ENCODE data around the gene JAK2.

- TF ChIP-seq, protein P1, sequence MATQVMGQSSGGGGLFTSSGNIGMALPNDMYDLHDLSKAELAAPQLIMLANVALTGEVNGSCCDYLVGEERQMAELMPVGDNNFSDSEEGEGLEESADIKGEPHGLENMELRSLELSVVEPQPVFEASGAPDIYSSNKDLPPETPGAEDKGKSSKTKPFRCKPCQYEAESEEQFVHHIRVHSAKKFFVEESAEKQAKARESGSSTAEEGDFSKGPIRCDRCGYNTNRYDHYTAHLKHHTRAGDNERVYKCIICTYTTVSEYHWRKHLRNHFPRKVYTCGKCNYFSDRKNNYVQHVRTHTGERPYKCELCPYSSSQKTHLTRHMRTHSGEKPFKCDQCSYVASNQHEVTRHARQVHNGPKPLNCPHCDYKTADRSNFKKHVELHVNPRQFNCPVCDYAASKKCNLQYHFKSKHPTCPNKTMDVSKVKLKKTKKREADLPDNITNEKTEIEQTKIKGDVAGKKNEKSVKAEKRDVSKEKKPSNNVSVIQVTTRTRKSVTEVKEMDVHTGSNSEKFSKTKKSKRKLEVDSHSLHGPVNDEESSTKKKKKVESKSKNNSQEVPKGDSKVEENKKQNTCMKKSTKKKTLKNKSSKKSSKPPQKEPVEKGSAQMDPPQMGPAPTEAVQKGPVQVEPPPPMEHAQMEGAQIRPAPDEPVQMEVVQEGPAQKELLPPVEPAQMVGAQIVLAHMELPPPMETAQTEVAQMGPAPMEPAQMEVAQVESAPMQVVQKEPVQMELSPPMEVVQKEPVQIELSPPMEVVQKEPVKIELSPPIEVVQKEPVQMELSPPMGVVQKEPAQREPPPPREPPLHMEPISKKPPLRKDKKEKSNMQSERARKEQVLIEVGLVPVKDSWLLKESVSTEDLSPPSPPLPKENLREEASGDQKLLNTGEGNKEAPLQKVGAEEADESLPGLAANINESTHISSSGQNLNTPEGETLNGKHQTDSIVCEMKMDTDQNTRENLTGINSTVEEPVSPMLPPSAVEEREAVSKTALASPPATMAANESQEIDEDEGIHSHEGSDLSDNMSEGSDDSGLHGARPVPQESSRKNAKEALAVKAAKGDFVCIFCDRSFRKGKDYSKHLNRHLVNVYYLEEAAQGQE (tag by site-specific recombination; IDR thresholded peaks at IDR 0.05): no peak
- no peak for TF ChIP-seq CTCF (tag by site-specific recombination; IDR thresholded peaks at IDR 0.05)
- no peak for TF ChIP-seq ZNF571 (tag by site-specific recombination; IDR thresholded peaks at IDR 0.05)
- TF ChIP-seq, protein P2, sequence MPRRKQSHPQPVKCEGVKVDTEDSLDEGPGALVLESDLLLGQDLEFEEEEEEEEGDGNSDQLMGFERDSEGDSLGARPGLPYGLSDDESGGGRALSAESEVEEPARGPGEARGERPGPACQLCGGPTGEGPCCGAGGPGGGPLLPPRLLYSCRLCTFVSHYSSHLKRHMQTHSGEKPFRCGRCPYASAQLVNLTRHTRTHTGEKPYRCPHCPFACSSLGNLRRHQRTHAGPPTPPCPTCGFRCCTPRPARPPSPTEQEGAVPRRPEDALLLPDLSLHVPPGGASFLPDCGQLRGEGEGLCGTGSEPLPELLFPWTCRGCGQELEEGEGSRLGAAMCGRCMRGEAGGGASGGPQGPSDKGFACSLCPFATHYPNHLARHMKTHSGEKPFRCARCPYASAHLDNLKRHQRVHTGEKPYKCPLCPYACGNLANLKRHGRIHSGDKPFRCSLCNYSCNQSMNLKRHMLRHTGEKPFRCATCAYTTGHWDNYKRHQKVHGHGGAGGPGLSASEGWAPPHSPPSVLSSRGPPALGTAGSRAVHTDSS (tag by site-specific recombination; IDR thresholded peaks at IDR 0.05): no peak
- TF ChIP-seq ZNF274 (IDR thresholded peaks at IDR 0.05; ENCODE audit: low read length): no peak
- TF ChIP-seq ZNF274 (tag by site-specific recombination; IDR thresholded peaks at IDR 0.05; ENCODE audit: borderline replicate concordance): no peak
- TF ChIP-seq ZNF558 (tag by site-specific recombination; IDR thresholded peaks at IDR 0.05): no peak
- TF ChIP-seq ZNF398 (tag by site-specific recombination; IDR thresholded peaks at IDR 0.05): no peak
- no peak for TF ChIP-seq ZNF654 (tag by site-specific recombination; IDR thresholded peaks at IDR 0.05; ENCODE audit: low read depth)
- TF ChIP-seq ZNF366 (tag by site-specific recombination; conservative IDR thresholded peaks at IDR 0.05): no peak
- no peak for TF ChIP-seq SALL2 (tag by site-specific recombination; IDR thresholded peaks at IDR 0.05; ENCODE audit: borderline replicate concordance)
- TF ChIP-seq, protein P3, sequence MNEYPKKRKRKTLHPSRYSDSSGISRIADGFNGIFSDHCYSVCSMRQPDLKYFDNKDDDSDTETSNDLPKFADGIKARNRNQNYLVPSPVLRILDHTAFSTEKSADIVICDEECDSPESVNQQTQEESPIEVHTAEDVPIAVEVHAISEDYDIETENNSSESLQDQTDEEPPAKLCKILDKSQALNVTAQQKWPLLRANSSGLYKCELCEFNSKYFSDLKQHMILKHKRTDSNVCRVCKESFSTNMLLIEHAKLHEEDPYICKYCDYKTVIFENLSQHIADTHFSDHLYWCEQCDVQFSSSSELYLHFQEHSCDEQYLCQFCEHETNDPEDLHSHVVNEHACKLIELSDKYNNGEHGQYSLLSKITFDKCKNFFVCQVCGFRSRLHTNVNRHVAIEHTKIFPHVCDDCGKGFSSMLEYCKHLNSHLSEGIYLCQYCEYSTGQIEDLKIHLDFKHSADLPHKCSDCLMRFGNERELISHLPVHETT (tag by site-specific recombination; IDR thresholded peaks at IDR 0.05): no peak
Measured at GRCh38 chr9:5040730-5041389, 55.8 kb downstream of the JAK2 start.
